ENCODE measurements around the gene PKIG.
A peak's percentile ranks its signal among the peaks of the same experiment; 100 is the strongest.

Gene PKIG

GRCh38 chr20:44609516-44610312 lies 27.3 kb downstream of the PKIG start:
- CTCF ChIA-PET = interaction anchor here (0.6 to 5.4 kb wide), 58 partner anchors 8 to 394 kb away, joined by 3 to 57 read pairs (median 5); partner anchors contain the start of genes PKIG, SERINC3 and TTPAL
- H3K4me3 ChIP-seq (ENCODE audit: low read depth, low read length) = no peak overlapping the region
- peak; percentile 94 for TF ChIP-seq CTCF (IDR thresholded peaks at IDR 0.05; ENCODE audit: insufficient read depth, low read length, missing control alignments)
- DNase-seq (ENCODE audit: low read depth, low spot score) = peak; percentile 26
- POLR2A ChIA-PET = interaction anchor here (1.0 kb wide), 1 partner anchor 115 kb away, joined by 4 read pairs; no protein-coding TSS in a partner anchor

- ChIA-PET POLR2A (interaction anchor here (1.0 kb wide), 1 partner anchor 116 kb away, joined by 4 read pairs; no protein-coding TSS in a partner anchor), CTCF (interaction anchor here (0.6 to 5.4 kb wide), 47 partner anchors 8 to 394 kb away, joined by 3 to 57 read pairs (median 5); partner anchors contain the start of genes PKIG, SERINC3 and TTPAL)
- H3K4me3 ChIP-seq (ENCODE audit: low read depth, low read length) = no peak overlapping the region
- no peak for DNase-seq (ENCODE audit: low read depth, low spot score)
- TF ChIP-seq CTCF (IDR thresholded peaks at IDR 0.05; ENCODE audit: insufficient read depth, low read length, missing control alignments) = no peak
These were observed 28.1 kb downstream of the PKIG start for GRCh38 chr20:44610313-44610962.

GRCh38 chr20:44613575-44613974 lies 31.2 kb downstream of the PKIG start:
- no peak for TF ChIP-seq CTCF (IDR thresholded peaks at IDR 0.05; ENCODE audit: insufficient read depth, low read length, missing control alignments)
- H3K4me3 ChIP-seq (ENCODE audit: low read depth, low read length) = no peak overlapping the region
- POLR2A ChIA-PET = no interaction called here
- no peak for DNase-seq (ENCODE audit: low read depth, low spot score)
- CTCF ChIA-PET = interaction anchor here (1.6 kb wide), 1 partner anchor 138 kb away, joined by 5 read pairs; the partner anchor contains the start of gene TTPAL

- DNase-seq (ENCODE audit: low read depth, low spot score) = no peak
- ChIA-PET POLR2A (no interaction called here), CTCF (interaction anchor here (1.1 to 1.6 kb wide), 2 partner anchors 94 to 139 kb away, joined by 3 to 5 read pairs; partner anchors contain the start of gene TTPAL)
- no peak for TF ChIP-seq CTCF (IDR thresholded peaks at IDR 0.05; ENCODE audit: insufficient read depth, low read length, missing control alignments)
- H3K4me3 ChIP-seq (ENCODE audit: low read depth, low read length) = no peak overlapping the region
These were observed 32.1 kb downstream of the PKIG start for GRCh38 chr20:44614525-44614924.

- ChIA-PET CTCF (interaction anchor here (1.1 kb wide), 1 partner anchor 94 kb away, joined by 3 read pairs; no protein-coding TSS in a partner anchor), POLR2A (no interaction called here)
- no peak for TF ChIP-seq CTCF (IDR thresholded peaks at IDR 0.05; ENCODE audit: insufficient read depth, low read length, missing control alignments)
- no peak for DNase-seq (ENCODE audit: low read depth, low spot score)
- H3K4me3 ChIP-seq (ENCODE audit: low read depth, low read length) = no peak overlapping the region
These were observed 32.9 kb downstream of the PKIG start for GRCh38 chr20:44615169-44615791.

Data from AG04449 (cell line).